K562 treated with DMSO at 1 percent for 4 hours (cell line): ENCODE data around the gene SLC25A39. TPM values are rescaled to one million over a fixed set of nuclear protein-coding genes. Genes with fewer than 3 reads are reported as not detected.

Experiments
- total RNA-seq: library from RNA; unstranded; fragments of 300-600 nt; gene quantifications from 2 replicates; pipeline ENCODE4 v1.2.3, GENCODE V29; 2022; ENCODE audit not compliant: insufficient read depth

The SLC25A39 gene, protein sequence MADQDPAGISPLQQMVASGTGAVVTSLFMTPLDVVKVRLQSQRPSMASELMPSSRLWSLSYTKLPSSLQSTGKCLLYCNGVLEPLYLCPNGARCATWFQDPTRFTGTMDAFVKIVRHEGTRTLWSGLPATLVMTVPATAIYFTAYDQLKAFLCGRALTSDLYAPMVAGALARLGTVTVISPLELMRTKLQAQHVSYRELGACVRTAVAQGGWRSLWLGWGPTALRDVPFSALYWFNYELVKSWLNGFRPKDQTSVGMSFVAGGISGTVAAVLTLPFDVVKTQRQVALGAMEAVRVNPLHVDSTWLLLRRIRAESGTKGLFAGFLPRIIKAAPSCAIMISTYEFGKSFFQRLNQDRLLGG
- total RNA-seq, result 222 and 250 TPM in 2 replicates

DNA sequence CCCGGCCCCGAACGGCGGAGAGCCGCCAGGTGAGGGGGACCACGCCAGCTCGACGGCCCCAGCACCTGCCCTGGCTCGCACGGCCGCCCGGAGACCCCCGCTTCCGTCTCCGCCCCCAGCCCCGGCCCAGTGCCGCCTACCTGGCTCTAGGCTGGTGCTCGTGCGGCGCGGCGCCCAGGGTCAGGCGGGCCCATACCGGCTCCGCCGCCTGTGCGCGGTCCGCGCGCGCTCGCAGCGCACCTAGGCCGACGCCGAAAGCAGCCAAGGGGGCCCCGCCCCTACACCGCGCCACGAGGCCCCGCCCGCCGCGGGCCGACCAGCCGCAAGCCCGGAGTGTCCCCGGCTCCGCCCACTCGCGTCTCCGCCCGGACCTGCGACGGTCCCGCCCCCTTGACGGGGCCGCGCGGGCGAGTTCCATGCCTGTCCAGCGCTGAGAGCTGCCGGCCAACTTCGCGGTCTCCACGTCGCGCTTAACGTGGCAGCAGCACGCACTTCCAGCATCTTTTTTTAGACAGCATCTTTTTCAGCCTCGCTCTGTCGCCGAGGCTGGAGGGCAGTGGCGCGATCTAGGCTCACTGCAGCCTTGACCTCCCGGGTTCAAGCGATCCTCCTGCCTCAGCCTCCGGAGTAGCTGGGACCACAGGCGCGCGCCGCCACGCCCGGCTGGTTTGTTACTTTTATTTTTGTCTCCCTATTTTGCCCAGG, at the start of gene SLC25A39:
SLC25A39 (minus strand) TSS at position 253 of the 705 bp plus-strand sequence. CDS start 1,261 bp downstream, outside the sequence.

GRCh38 chr17:44363613-44364159, 39.1 kb upstream of the SLC25A39 start, which contains the start of gene FAM171A2:
TSS of gene FAM171A2 (minus strand) at chr17:44363853. CDS start at chr17:44363714, 139 bp downstream.

GRCh38 chr17:44344939-44345453, 20.4 kb upstream of the SLC25A39 start, which contains the start of gene GRN:
TSS of gene GRN (plus strand) at chr17:44345302. CDS start at chr17:44349165, 3,863 bp downstream.

GRCh38 chr17:44308320-44308818, 16.3 kb downstream of the SLC25A39 start, which contains the start of gene RUNDC3A:
TSS of gene RUNDC3A (plus strand) at chr17:44308601. CDS start at chr17:44308833, 232 bp downstream.

Other genes starting within 250 kb of the SLC25A39 start
- gene HDAC5, start 201.2 kb downstream of the SLC25A39 start, total RNA-seq, result 36.1 and 51.2 TPM in 2 replicates
- 9.9 and 11.4 TPM in 2 replicates for gene HROB, start 182.9 kb downstream of the SLC25A39 start, total RNA-seq
- gene ASB16, start 154.1 kb downstream of the SLC25A39 start, total RNA-seq, result not detected in 2 replicates
- 21.4 and 22.4 TPM in 2 replicates for gene TMUB2, start 137.9 kb downstream of the SLC25A39 start, total RNA-seq
- 46.2 and 59.4 TPM in 2 replicates for gene ATXN7L3, start 124.9 kb downstream of the SLC25A39 start, total RNA-seq
- gene UBTF, start 105.1 kb downstream of the SLC25A39 start, total RNA-seq, result 41.5 and 46.4 TPM in 2 replicates
- 14.3 and 22.0 TPM in 2 replicates for gene SLC4A1, start 56.7 kb downstream of the SLC25A39 start, total RNA-seq
- 3.0 TPM in 1 of 2 replicates, not detected in the other for gene RUNDC3A, start 16.2 kb downstream of the SLC25A39 start, total RNA-seq
- 253 and 280 TPM in 2 replicates for gene GRN, start 20.5 kb upstream of the SLC25A39 start, total RNA-seq
- 14.1 and 14.8 TPM in 2 replicates for gene FAM171A2, start 39.0 kb upstream of the SLC25A39 start, total RNA-seq
- gene ITGA2B, start 64.8 kb upstream of the SLC25A39 start, total RNA-seq, result 5.1 and 8.4 TPM in 2 replicates
- gene GPATCH8, start 178.6 kb upstream of the SLC25A39 start, total RNA-seq, result 17.6 and 18.3 TPM in 2 replicates
- 8.0 and 10.4 TPM in 2 replicates for gene FZD2, start 232.7 kb upstream of the SLC25A39 start, total RNA-seq